AG10803 (cell line): ENCODE data around the gene SETBP1.

Experiments used
- DNase-seq: peaks from one replicate; pipeline ENCODE4 v3.0.0; 2010; ENCODE audit warnings: low read depth
- H3K4me3 ChIP-seq: 2 replicates; pipeline ENCODE4 v1.5.1; 2011; ENCODE audit warnings: mild to moderate bottlenecking, low read length, control low read depth
- TF ChIP-seq, protein P1 (sequence below): conservative IDR thresholded peaks from 2 replicates; pipeline ENCODE4 v1.5.1; 2011; ENCODE audit warnings: mild to moderate bottlenecking, low read length, control low read depth, inconsistent platforms

The SETBP1 gene

DNA sequence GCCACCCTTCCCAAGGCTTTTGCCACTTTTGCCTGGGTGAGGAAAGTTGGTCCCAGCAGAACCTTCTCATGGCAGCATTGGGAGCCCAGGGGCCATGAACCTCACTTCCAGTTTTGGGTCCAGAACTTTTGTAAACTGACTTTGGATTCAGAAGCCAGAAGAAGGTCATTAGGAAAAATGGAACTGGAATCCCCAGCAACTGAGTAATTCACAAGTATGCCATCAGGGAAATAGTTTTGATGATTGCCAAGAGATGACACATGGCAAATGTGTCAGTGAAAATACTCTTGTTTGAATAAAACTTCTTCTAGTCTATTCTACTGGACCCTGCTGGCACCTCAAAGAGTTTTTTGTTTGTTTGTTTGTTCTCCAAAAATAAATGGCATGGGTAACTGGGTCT lies 203.7 kb downstream of the SETBP1 start:
- TF ChIP-seq, protein P1, sequence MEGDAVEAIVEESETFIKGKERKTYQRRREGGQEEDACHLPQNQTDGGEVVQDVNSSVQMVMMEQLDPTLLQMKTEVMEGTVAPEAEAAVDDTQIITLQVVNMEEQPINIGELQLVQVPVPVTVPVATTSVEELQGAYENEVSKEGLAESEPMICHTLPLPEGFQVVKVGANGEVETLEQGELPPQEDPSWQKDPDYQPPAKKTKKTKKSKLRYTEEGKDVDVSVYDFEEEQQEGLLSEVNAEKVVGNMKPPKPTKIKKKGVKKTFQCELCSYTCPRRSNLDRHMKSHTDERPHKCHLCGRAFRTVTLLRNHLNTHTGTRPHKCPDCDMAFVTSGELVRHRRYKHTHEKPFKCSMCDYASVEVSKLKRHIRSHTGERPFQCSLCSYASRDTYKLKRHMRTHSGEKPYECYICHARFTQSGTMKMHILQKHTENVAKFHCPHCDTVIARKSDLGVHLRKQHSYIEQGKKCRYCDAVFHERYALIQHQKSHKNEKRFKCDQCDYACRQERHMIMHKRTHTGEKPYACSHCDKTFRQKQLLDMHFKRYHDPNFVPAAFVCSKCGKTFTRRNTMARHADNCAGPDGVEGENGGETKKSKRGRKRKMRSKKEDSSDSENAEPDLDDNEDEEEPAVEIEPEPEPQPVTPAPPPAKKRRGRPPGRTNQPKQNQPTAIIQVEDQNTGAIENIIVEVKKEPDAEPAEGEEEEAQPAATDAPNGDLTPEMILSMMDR = no peak
- H3K4me3 ChIP-seq = no peak overlapping the region
- peak; percentile 64 for DNase-seq

DNA sequence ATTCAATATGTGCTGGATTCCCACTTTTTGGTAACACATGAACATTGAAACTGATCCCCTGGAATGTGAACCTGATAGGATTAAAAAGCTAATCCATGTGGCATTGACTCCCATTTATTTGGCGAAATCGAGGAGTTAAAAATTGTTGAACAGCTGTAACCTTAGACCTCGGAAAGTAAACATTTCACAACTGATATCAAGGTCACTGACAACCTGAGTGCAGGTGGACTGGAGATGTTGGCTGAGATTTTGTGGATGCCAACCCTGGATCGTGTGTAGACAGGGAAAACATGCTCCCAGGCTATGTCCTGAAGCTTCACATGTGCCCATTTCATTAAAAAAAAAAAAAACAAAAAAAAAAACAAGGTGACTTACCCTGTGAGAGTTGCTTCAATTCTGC lies 204.8 kb downstream of the SETBP1 start:
- TF ChIP-seq, protein P1 = no peak
- H3K4me3 ChIP-seq = no peak overlapping the region
- DNase-seq = no peak

DNA sequence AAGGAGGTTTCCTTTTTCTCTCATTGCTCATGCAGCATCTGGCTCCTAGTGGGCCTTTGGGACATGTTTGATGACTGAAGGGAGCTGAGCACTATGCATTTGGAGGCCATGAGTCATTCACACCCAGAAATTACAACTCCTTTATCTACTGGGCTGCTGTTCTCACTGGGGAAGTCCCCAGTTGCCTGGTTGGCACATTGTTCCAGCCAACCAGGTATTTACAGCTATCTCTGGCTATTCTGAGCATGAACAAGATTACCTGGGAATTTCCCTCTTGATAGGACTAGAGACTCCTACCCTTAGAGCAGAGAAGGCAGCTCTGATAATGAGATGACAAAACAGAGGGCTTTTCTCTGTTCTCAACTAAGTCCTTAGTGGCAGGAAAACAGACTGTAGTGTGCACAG lies 206.5 kb downstream of the SETBP1 start:
- peak; percentile 70 for DNase-seq
- TF ChIP-seq, protein P1 = no peak
- H3K4me3 ChIP-seq = no peak overlapping the region

DNA sequence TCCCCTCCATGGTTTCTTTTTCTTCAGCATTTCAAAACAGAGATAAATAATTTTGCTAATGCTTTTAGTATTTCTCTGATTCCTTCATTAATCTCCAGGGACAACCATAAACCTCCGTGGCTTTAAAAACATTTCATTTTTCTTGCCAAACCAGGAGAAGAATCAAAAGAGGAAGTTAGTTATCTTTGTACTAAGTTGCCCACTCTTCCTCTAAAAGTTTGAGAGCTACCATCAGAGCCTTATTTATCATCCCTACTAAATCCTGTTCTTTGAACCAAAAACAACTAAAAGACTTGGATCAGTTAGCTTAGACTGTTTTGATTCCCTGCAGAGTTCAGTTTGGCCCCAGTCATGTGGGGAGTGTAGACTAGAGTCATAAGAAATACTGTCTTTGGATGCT lies 208.4 kb downstream of the SETBP1 start:
- TF ChIP-seq, protein P1 = no peak
- no peak overlapping the region for H3K4me3 ChIP-seq
- no peak for DNase-seq

DNA sequence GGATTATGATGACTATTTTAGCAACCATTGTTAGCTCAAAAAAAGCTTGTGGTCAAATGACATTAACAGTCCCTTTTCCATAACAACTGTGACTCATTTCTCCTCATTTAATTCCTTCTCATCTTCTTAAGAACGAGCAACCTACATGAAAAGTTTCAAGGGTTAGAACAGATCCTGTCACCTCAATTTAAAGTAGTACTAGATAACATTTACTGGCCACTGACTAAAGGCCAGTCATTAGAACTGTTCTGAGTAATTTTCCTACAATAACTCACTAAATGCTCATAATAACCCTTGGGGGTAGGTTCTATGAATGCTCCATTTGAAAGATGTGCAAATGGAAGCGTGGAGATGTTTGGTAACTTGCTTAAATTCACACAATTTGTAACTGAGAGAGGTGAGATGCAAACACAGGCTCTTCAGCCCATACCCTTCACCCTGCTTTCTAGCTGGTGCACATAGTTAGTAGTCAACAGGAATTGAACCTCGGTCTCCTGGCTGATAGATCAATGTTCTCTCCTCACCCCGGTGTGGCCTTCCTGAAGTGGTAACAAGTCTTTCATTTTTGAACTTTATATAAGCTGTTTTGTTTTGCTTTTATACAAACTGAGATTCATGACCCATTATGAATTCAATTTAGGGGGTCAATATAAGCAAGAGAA lies 212.5 kb downstream of the SETBP1 start:
- H3K4me3 ChIP-seq = no peak overlapping the region
- TF ChIP-seq, protein P1 = no peak
- DNase-seq = no peak

DNA sequence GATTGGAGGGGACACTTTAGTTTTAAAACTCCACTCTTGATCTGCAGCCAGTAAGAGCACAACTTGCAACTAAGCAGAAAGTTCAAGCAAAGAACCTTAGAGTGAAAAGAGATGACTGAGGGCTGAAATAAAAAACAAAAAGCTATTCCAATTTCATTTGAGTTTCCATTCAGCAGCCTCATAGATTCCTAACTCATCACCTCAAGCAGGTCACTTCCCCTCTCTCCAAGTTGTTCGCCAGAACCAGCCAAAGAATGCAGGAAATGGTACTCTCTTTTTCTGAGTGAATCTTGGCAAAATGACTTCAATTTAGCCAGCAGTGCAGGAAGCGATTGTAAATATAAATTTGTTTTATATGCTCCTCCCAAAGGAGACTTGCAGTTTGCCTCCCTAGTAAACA lies 213.3 kb downstream of the SETBP1 start:
- peak; percentile 15 for DNase-seq
- TF ChIP-seq, protein P1 = no peak
- H3K4me3 ChIP-seq = no peak overlapping the region

DNA sequence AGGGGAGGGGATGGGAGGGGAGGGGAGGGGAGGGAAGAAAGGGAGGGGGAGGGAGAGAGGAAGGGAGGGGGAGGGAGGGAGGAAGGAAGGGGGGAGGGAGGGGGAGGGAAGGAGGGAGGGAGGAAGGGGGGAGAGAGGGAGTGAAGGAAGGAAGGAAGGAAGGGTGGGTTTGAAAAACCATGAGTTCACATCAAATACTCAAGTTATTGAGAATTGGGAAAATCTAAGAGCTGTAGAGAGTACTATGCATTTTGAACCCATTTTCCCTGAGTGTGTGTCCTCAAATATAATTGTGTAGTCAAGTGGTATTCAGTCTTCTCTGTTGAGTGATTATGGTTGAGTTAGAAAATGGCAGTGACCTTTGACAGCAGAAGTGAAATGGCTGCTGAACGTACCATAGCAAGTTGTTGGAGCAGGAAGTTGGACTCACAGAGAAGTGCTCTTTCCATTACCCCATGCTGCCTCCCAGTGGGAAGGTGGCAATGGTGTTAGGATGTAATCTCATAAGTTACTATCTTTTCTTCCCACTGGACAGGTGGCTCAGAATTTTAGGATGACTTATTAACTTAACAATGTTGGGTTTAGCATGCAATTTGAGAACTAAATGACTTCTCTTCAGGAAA lies 214.6 kb downstream of the SETBP1 start:
- TF ChIP-seq, protein P1 = peak; percentile 54
- DNase-seq = peak; percentile 51
- H3K4me3 ChIP-seq = no peak overlapping the region
